Subcutaneous adipose tissue (tissue), 4 donors: Measurements from ENCODE around the gene ARPC1B. TPM values are rescaled to one million over a fixed set of nuclear protein-coding genes. Genes with fewer than 3 reads are reported as not detected.

Source experiments
- total RNA-seq, 4 donors: library from RNA; depleted of rRNA; stranded (reverse); fragments of >200 nt; gene quantifications; one replicate each; pipeline ENCODE4 v1.1.0, GENCODE V29; 2016
- TF ChIP-seq, protein P1 (sequence below): fragments of 450-650 bp; IDR thresholded peaks from one replicate; pipeline ENCODE4 v1.5.1; 2016; ENCODE audit warnings: low read depth, mild to moderate bottlenecking, control low read depth, antibody characterized with exemption, moderate library complexity

ARPC1B gene
- total RNA-seq, 4 donors from 2014 or later = 133 to 364 (median 178) TPM

DNA sequence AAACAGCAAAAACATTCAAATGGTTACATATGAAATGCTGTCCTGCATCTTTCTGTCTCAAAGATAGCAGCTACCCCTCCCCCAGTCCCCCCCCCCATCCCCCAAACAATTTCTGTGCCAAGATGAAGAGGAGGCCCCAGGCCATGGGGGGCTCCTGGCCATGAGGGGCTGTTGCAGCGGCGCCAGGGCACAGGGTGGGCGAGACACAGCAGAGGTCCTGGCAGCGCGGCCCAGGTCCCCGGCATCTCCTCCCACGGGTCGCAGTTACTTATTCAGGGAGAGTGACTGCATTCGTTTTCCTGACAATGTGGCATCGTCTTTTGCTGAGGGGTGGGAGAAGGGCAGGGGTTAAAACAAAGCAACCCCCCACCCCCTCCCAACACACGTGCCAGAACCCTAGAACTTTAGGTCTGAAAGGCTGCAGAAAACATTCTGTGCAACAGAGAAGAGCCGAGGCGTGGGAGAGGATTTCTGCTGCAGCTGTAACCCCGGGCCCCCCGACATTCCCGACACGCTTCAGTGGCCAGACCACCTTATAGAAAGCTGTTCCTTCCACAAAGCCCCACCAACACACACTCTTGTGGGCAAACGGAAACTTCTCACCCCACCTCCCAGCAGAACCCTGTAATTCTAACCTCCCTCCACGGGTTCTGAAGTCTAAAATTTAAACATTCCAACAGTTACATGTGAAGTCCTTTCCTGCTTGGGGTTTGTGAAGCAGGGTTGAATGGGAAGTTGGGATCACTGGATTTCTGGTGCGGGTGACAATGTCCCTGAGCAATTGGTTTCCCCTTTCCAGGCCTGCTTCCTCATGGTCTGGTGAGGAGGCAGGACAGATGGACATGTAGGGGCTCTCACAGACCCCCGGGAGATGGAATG is 22.1 kb downstream of the ARPC1B start:
- TF ChIP-seq, protein P1, sequence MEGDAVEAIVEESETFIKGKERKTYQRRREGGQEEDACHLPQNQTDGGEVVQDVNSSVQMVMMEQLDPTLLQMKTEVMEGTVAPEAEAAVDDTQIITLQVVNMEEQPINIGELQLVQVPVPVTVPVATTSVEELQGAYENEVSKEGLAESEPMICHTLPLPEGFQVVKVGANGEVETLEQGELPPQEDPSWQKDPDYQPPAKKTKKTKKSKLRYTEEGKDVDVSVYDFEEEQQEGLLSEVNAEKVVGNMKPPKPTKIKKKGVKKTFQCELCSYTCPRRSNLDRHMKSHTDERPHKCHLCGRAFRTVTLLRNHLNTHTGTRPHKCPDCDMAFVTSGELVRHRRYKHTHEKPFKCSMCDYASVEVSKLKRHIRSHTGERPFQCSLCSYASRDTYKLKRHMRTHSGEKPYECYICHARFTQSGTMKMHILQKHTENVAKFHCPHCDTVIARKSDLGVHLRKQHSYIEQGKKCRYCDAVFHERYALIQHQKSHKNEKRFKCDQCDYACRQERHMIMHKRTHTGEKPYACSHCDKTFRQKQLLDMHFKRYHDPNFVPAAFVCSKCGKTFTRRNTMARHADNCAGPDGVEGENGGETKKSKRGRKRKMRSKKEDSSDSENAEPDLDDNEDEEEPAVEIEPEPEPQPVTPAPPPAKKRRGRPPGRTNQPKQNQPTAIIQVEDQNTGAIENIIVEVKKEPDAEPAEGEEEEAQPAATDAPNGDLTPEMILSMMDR = no peak

DNA sequence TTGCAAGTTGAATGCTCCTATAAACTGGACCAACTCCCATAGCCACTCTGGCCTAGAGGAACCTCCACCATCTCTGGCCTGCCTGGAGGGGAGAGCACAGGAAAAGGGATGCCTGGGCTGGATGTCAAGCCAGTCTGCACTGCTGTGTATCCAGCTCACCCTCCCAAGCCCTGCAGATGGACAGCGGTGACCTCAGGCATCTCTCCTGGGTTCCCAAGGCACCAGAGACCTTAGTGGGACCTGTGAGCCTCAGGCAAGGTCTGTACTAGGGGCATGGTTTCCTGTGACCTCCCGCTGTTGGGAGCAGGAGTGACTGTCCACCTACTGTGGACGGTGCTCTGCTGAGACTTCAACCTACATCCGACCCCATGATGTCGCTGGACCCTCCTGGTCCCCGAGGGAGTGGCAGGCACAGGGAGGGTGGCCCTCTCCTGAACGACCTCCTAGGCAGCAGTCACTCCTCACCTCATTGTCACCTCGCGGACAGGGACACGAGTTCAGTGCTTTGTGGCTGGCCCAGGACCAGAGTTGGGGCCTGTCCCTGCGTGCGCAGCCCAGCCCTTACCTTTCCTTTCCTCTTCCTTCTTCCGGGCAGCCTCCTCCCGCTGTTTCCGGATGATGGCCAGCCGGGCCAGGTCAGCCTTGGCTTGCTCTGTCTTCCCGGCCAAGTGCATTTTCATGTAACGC is 22.9 kb downstream of the ARPC1B start:
- TF ChIP-seq, protein P1 = no peak

DNA sequence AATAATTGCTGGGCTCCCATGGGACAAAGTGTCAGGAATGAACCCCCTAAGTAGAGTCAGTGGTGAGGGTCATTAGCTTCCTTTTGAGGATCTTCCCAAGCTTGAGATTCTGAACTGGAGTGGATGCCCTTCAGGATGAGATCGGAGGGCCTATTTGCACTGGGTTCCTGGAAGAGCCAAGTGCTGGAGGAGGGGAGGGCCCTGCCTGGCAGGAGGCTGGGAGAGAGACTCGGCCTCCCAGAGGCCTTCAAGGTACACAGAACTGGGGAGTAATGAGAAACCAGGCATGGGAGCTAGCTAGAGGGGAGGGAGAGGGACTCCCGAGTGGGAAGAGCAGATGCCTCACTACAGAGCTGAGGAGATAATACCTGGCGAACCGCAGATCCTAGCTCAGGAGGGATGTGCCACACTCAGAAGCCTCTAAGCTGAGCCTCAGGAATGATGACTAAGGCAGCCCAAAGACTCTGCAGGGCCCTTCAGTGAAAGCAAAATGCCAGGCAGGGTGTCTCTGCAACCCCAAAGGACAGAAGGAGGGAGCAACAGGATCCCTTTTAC is 24.4 kb downstream of the ARPC1B start:
- TF ChIP-seq, protein P1 = no peak

DNA sequence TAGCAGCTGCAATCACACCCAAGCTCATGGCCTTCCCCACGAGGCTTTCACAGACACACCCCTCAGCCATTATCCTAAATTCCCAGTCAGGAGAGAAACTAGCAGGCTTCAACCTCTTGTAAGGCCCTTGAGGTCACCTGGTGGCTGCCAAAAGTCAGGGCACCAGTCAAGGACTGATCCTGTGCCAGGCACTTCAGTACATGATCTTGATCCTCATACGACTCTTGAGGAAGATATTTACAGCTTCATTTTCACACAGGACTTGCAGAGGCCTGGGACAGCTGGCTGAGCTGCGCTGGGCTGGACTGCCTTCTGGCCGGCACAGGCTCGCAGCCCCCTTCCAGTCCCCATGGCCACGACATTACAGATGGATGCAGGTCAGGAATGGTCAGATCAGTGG is 25.1 kb downstream of the ARPC1B start:
- TF ChIP-seq, protein P1 = no peak

DNA sequence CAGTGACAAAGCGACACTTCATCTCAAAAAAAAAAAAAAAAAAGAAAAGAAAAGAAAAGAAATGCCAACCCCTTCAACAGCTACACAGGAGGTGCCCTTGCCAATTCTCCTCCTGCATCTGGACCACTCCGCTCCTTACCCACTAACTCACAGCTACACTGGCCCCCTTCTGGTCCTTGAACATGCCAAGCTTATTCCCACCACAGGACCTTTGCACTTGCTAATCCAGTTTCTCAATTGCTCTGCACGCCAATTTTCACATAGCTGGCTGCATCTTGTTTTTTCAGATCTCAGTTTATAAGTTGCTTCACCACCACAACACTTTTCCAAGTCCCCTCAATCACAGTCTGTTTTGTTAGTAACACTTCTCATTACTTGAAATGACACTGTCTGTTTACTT is 28.3 kb downstream of the ARPC1B start:
- TF ChIP-seq, protein P1 = no peak

DNA sequence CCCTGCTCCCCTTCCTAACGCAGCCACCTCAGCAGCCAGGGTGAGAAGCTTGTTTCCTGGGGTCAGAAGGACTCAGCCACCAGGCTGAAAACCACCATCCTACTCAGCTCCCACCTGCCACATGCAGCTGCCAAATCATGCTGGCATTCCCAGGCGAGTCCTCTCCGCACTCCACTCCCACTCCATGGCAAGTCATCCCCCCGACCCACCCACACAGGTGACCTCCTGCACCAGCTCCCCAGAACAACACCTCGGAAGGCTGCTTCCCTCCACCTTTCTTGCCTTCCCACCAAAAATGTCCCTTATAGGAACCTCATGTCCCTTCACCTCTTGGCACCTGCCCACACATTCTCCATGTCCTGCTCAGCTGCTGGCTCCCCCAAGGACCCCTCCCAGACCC is 29.2 kb downstream of the ARPC1B start:
- TF ChIP-seq, protein P1 = no peak
